Measurements from ENCODE around the gene NOS1AP.
"Not testable (repeated sequence)": the region's sequence is repeated elsewhere in the genome, so short reads cannot be mapped to it uniquely, and the experiment has no call there.

NOS1AP gene

DNA sequence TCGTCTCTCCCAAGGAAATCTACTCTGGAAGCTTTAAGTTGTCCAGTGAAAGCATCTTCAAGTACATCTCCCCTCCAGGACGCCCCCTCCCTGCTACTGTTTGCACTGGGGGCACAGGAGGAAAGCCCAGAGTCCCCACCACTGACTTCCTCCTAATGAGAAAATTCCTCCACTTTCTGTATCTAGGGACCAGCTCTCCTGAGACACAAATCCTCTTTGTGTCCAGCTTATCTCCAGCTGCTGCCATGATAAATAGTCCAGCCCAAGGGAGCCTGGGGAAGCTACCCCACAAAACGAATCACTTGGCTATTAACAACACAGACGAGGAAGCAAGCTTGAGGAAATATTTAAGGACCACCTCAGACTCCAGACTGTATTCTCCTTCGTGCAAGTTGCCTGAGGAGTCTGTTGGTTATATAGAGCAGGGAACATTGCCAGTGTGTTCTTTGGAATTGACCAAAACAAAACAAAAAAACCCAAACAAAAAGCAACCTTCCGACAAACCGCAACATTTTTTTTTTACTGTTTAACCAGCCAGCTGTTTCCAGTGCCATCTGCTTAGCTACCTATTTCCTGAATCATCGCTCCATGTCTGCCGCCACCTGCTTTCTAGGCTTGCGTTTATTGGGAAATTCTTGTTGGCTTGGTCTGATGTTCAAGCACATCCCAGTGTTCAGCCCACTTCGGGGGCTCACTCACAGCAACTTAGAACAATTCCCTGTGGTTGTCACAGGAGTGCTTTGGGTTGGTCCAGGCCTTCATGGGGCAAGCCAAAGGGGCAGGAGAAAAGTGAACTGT is 319.7 kb downstream of the NOS1AP start:
- DNase-seq = no peak

- no peak for DNase-seq
Observed at GRCh38 chr1:162389971-162390370, 320.5 kb downstream of the NOS1AP start.

DNA sequence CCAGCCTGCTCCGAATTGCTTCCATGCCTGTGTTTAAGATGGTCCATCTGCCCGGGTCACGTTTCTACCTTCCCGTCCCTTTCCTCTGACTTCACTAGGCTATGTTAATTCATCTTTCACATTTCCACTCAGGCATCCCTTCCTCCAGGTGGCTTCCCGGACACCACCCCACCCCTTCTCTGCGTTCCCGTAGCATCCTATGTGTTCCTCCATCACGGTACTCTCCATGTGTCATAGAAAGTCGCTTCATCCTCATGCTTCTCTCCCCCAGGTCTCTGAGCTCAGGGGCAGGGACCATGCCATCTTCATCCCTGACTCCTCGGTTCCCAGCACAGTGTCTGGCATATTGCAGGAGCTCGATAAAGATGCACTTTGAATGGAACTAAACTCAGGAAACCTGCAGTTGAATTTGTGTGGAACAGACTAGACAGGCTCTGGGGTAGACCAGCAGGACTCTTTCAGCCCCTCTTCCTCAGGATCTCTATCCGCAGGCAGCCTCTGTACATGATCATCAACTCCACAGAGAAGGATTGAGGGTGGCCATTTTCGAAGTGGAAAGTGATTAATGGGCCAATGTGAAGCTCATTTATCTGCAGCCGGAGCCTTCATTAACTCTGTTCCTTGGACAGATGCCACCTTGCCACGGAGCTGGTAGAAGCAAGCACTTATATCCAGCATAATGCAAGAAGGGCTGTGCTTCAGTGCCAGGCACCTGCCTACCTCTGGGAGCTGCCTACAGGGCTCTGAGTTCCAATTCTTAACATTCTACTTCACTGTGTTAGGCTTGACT is 321.1 kb downstream of the NOS1AP start:
- DNase-seq = no peak

GRCh38 chr1:162391790-162392563 is 322.5 kb downstream of the NOS1AP start:
- DNase-seq = peak in 1 of 2 donors; percentile 54

DNA sequence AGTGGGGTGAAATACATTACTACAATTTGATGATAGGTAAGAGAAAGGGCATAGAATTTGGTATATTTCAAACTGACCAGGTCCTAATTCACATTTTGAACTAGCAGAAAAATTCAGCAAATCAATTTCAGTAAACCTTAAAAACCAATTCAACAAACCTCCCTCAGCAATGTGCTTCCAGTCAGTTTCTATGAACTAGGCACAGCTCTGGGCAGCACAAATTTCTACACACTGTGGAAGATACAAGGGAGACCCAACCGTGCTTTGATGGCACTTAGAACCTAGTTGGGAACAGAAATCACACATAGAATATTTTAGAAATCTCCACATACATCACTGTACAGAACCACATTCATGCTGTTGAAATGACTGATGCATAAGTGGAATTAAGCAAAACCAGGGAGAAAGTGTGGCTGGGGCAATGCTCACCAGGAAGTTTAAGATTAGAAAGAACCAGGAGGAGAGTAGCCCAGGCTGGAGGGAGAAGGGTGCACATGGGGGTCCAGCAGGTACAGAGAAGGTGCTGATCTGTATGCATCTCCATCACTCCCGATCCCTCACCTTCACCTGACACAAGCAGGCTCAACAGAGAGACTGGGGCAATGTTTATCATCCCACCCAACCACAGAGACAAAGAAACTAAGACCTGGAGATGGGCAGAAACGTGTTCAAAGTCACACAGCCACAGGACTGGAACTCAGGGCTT is 326.9 kb downstream of the NOS1AP start:
- no peak for DNase-seq

DNA sequence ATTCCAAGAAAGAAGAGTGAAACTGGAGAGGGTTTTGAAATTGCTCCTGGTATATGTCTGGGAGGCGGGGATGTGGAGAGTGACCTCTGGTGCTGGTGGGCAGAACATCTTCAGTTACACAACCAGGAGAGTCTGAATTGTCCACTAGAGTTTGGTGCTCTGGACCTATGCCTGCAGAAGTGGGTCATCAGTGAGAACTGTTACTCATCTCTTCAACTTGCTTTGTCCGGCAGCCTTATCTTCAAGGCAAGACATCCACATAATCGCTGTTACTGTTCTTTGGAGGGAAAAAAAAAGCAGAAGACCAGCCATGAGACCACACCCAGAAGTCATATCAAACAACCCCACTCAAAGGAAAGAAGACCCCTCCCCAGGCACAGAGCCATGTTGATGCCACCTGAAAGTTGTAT is 327.6 kb downstream of the NOS1AP start:
- DNase-seq = no peak

GRCh38 chr1:162397943-162398560 is 328.6 kb downstream of the NOS1AP start:
- no peak for DNase-seq

GRCh38 chr1:162398999-162399580 is 329.6 kb downstream of the NOS1AP start:
- no peak for DNase-seq

- no peak for DNase-seq
Observed at GRCh38 chr1:162400790-162401355, 331.4 kb downstream of the NOS1AP start.

- peak; percentile 23 to 64 for DNase-seq
Observed at GRCh38 chr1:162404550-162405160, 335.2 kb downstream of the NOS1AP start.

GRCh38 chr1:162405800-162406199 is 336.3 kb downstream of the NOS1AP start:
- no peak for DNase-seq

GRCh38 chr1:162406811-162407210 is 337.3 kb downstream of the NOS1AP start:
- no peak for DNase-seq

DNA sequence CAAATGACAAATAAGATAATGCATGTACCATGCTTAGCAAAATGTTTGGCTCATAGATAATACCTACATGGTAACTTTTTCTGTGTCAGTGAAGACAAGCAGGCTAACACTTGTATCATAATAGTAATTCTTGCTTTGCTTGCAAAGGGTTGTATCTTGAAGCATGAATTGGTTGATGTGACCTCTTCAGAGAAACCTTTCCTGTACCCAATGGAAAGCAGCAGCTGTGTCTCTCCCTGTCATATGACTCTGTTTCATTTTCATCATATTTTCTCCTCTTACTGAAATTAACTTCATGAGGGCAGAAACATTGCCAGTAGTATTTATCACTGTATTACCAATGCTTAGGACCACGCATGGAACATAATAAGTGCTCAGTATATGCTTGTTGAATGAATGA is 338.0 kb downstream of the NOS1AP start:
- no peak for DNase-seq

DNA sequence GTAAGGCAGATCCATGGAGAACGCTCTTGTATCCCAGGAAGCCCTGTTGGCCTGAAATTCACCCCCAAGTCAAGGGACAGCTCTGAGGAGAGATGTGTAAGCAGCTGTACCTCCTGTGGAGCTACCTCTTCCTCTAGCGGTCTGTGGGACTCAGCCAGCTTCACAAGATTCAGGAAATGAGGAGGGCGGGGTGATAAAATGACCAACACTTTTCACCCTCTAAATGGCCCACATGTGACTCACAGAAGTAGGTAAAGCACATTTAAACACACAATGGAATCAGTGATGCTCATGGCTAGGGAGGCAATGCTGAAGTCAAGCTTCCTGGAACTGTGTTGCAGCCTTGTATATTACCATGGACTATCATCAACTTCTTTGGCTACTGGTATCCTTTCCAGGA is 342.5 kb downstream of the NOS1AP start, which contains the start of gene SH2D1B:
SH2D1B (minus strand) TSS at position 135 of the 400 bp plus-strand sequence; CDS start at position 15, 120 bp downstream.
- no peak for DNase-seq

DNA sequence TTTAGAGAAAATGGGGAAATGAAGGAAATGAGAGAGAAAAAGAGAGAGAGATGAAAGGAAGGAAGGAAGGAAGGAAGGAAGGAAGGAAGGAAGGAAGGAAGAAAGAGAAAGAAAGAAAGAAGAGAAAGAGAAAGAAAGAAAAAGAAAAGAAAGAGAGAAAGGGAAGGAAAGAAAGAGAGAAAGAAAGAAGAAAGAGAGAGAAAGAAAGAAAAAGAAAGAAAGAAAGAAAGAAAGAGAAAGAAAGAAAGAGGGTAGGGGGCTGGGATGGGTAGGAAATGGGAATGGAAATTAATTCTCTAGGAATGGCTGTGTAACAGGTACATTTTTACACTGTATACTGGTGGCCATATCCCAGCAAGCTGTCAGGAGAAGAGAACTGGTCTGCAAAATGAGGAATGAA is 346.7 kb downstream of the NOS1AP start:
- DNase-seq = no peak

DNA sequence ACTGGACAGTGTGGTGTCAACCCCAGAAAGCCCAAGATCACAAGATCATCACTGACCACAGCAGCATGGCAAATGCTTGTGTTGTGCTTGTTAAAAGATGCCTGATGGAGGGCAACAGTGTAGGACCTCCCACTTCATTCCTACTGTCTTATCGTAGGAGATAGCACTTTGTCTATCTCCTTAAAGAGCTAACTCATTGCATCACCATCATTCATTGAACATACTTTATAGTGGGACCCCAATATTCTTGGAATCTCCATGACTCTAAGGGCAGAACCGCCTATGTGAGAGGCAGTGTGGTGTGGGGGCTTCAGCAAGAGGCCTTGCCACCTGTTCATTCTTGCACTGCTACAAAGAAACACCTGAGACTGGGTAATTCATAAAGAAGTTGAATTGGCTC is 347.4 kb downstream of the NOS1AP start:
- no peak for DNase-seq

DNA sequence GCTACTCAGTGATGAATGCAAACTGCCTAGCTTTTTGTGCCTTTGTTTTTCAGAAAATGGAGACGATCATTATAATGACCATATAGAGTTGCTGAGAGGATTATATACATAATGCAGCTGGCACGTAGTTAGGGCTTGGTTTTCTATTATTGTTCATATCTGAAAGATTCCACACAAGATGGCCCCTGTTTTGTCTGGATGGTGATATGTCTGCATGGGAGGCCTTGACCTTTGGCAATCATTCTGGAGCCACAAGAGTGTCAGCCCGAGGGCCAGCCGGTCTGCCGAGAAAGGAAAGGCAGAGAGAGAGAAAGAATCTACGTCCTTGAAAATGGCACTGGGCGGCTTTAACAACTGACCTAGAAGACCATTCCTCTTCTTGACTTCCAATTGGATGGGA is 348.2 kb downstream of the NOS1AP start:
- DNase-seq = no peak

DNA sequence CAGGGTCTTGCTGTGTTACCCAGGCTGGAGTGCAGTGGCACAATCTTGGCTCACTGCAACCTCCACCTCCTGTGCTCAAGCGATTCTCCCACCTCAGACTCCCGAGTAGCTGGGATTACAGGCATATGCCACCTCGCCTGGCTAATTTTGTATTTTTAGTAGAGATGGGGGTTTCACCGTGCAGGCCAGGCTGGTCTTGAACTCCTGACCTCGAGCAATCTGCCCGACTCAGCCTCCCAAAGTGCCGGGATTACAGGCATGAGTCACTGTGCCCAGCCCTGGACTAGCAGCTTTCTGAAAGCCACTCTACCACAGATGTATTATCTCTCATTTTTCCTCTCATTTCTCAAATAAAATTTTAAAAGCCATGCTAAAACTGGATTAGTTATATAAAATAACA is 349.1 kb downstream of the NOS1AP start:
- not testable (repeated sequence) for DNase-seq

DNA sequence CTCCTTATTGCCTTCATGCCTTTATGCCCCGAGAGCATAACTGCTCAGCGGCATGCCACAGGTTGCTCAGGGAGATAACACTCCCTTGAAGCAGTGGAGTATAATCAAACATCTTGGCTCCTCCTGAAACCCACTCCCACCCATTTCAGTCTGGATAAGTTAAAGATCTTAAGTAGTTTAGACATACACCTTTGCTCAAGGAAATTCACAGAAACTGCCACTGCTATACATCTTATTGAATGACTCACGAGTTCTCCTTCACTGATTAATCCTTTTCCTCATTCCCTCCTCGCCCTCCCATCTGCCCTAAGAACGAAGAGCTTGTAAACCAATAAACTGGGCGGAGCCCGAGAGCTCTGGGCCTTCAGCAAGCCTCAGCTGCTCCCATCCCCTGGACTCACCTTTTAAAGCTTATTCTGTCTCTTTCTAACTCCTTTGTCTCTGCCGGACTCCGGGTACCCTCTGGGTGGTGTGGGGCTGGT is 350.0 kb downstream of the NOS1AP start:
- not testable (repeated sequence) for DNase-seq

Measured in inflammatory macrophage treated with lipopolysaccharide for 1 hour (primary cell).